NCI-H345 (cell line): ENCODE results near the gene PID1.

ENCODE experiments used
- DNase-seq: peaks from one replicate; lab custom pipeline; 2025; lab: John Stamatoyannopoulos, UW

PID1 gene

DNA sequence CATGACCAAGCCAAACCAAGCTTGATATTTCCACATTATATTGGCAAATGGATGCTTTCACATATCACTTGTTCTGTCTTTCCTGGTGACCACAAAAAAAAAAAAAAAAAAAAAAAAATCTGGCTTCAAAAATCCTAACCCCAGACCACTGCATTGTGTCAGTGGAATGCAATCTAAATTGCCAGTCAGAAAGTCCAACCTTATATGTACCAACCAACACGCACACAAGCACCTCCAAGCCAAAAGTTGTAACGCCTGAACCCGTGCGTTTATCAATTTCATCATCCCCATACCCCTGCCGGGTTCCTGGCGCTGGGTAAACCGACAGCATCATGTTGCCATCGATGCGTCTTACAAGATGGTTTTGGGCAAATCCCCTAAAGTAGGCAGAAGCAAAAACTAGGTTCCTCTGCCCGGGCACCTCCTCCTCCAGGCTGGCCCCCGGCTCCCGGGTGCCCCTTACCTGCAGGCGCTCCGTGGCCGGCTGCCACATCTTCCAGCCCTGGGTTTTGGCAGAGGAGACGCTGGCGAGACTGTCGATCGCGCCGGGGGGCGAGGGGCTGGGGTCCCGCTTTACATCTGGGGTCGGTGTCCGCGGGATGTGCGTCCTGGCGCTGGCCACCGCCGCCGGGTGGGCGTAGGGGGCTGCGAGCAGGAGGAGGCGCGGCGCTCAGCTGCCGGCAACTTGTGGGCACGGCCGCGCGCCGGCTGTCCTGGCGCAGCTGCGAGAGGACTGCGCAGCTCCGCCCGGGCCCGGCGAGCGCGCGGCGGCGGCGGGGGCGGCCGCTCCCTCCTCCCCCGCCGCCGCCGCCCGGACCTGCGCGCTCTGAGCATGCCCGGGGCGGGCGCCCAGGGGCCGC is at the start of gene PID1:
TSS of gene PID1 (minus strand) at position 737 of the 860 bp plus-strand sequence. CDS start at position 493, 244 bp downstream.
- peak; percentile 66 for DNase-seq

GRCh38 chr2:229319558-229319957 is 48.5 kb upstream of the PID1 start:
- no peak for DNase-seq

- no peak for DNase-seq
Measured at GRCh38 chr2:229314117-229314516, 43.0 kb upstream of the PID1 start.

GRCh38 chr2:229313591-229313990 is 42.5 kb upstream of the PID1 start:
- no peak for DNase-seq

DNA sequence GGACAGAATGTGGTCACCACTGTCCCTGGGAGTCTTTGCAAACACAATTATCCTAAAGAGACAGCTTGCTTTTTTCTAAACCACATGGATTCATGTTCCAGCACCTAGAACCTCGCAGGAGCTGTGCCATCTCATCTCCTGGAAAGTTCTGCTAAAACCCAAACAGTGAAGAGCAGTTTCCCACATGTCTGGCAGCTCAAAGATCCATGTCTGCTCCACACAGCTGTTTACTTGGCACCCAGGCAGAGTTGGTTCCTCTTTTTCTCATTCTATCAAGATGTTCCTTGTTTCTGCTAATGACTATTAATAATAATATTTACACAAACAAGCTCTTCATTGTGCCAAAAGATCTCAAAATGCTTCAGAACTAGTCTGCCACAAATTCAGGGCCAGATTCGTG is 30.1 kb upstream of the PID1 start:
- no peak for DNase-seq

GRCh38 chr2:229300790-229301189 is 29.7 kb upstream of the PID1 start:
- no peak for DNase-seq

DNA sequence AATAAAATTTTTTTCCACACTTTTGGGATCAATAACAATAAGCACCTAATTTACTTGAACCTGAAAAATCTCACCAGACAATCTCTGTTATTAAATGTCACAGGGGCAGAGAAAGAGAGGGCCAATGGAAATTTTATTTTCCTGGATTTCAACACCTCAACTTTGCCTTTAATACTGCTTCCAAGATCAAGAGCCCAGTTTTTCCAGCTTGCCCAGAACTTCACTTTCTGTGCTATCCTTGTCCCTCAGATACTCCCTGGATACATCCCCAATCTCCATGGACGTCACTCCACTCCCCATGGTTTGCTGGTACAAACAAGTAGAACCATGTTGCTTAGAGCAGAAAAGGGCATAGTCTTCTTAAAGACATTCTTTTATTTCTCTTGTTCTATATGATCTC is 29.3 kb upstream of the PID1 start:
- no peak for DNase-seq

DNA sequence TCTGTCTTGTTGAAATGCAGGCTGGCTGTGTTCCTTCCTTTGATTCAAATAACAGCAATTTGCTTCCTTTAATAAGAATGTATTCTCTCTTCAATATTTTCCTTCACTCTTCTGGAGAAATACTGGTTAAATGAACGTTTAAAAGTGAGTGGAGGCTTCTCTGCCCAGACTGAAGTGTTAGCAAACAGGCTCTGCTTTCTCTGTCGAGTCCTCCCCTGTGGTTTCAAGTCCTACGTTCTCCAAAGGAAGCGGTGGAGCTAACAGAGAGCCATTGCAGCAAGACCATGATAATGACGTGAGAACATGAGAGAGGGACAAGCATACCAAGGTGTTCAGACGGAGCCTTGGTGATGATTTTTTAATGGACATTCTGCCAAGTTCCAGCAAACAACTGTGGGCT is 26.2 kb upstream of the PID1 start:
- DNase-seq = peak; percentile 75

- no peak for DNase-seq
Measured at GRCh38 chr2:229296536-229296935, 25.4 kb upstream of the PID1 start.

DNA sequence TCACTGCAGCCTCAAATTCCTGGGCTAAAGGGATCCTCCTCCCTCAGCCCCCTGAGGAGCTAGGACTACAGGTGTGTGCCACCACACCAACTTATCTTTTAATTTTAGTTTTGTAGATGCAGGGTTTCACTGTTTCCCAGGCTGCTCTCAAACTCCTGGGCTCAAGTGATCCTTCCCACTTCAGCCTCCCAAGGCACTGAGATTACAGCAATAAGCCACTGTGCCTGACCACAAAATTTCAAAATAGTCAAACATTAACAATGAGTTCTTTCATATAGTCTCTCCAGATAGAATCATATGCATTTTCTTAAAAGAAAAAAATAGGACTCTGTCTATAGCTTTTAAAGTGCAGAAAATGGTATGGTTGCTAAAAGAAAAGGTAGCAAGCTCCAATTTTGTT is 24.9 kb upstream of the PID1 start:
- no peak for DNase-seq

- no peak for DNase-seq
Measured at GRCh38 chr2:229287823-229288222, 16.7 kb upstream of the PID1 start.

DNA sequence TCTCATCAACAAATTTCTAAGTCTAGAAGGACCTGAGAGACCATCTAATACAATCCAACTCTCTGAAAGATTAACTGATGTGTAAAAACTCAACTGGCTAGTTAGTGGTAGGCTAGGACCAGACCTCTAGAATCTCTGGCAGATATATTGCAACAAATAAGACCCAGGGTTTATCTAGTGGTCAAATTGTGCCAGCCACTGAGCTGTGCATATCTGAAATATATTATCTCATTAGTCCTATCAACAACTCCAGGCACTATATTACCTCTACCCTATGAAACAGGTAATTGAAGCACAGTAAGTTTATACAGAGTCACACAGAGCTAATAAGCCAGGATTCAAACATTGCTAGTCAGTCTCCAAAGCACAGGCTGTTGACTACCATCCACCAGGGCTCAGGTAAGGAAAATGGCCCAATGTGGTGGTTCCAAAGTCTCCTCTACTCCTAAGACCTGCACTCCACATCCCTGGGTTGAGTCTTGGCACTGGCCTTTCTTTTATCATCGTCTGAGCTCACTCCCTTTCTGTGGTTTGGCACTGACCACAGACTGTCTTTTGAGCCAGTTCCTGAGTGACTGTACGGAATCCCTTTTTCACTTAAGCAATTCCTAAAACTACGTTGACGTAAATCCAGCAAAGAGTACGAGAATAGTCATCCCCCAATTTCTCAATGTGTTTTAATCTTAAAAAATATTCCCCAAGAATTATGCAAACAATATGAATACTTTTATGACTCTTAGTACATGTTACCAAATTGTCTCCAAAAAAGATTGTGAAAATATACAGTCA is 11.9 kb upstream of the PID1 start:
- DNase-seq = no peak

DNA sequence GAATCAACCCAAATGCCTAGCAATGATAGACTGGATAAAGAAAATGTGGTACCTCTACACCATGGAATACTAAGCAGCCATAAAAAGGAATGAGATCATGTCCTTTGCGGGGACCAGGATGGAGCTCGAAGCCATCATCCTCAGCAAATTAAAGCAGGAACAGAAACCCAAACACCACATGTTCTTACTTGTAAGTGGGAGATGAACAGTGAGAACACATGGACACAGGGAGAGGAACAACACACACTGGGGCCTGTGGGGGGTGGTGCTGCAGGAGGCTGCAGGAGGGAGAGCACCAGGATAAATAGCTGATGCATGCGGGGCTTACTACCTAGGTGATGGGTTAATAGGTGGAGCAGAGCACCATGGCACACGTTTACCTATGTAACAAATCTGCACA is 8.4 kb upstream of the PID1 start:
- DNase-seq = no peak

GRCh38 chr2:229275506-229275905 is 4.4 kb upstream of the PID1 start:
- DNase-seq = no peak

- DNase-seq = peak; percentile 88
Measured at GRCh38 chr2:229273723-229274338, 2.7 kb upstream of the PID1 start.

DNA sequence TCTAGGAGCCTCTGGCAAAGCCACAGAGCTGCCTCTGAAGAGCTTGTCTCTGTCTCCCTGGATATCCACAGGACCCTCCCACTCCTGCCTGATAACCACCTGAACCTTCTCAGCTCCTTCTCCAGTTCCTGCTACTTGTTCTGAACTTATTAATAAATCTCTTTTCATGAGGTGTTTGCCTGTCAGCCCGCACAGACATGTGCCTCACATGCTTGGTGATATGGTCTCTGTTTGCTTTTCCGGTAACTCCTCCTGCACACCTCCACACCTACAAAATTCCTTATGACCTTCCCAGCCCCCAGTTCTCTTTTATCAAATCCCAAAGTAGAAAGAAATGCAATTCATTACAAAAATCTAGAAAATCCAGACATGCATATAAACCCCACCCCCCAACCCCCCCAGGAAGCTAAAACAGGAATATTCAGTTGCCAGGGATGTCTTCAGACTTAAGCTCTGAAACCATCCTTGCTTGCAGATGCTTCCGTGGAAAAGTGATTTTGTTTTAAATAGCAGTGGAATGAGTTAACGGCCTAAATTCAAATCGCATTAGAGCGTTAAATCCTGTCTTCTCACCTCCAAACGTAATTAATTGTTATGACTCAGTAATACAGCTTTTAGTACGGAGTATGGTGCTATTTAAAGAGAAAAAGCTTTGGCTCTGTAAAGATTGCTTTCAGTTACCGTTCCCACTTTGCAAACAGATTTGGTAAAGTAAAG is 2.1 kb upstream of the PID1 start:
- DNase-seq = no peak

- no peak for DNase-seq
Measured at GRCh38 chr2:229269941-229270340, 1.1 kb downstream of the PID1 start.

DNA sequence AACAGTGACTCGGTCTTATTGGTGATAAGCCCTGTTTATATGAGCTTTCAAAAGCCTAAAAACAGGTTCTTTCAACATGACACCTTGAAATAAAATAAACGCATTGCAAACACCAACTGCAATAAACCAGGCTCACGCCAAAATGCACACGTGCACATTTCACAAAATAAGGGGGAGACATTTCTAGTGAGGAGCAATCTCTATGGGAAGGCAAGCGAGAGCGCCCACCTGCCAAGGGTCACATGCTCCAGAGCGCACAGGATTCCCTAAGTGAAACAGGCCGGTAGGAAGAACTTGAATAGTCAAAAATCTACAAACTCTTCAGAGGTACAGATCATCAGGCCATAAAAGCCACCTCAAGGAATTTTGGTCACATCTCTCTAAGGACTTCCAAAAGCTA is 1.9 kb downstream of the PID1 start:
- DNase-seq = no peak

DNA sequence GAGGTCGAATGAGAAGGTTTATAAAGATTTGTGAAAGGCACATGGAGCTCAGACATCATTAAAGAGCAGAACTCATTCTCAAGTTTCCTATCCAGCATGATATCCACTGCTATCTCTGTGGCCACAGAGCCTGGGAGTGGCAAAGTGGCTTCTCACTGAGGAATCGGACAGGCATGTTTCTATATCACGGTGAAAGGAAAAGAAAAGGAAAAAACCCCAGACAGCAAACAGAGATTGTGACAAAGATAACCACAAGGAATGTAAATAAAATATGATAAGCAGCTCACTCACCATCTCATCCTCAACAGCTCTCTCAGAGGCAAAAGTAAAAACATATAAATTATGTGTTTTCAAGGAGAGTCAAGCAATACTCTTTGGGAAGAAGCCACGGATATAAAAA is 2.5 kb downstream of the PID1 start:
- no peak for DNase-seq

- DNase-seq = no peak
Measured at GRCh38 chr2:229267080-229267479, 4.0 kb downstream of the PID1 start.

GRCh38 chr2:229265727-229266126 is 5.4 kb downstream of the PID1 start:
- DNase-seq = no peak

- no peak for DNase-seq
Measured at GRCh38 chr2:229261599-229261998, 9.5 kb downstream of the PID1 start.
